HG02840 (cell line): Measurements from ENCODE around the gene TMC7.

Experiments used
- ATAC-seq: cut with Tn5 transposase; IDR thresholded peaks from one replicate; pipeline ENCODE4 v1.9.1; 2021; ENCODE audit warnings: mild to moderate bottlenecking, moderate library complexity, moderate number of reproducible peaks; ENCODE audit not compliant: unreplicated experiment, low FRiP score

Gene TMC7

DNA sequence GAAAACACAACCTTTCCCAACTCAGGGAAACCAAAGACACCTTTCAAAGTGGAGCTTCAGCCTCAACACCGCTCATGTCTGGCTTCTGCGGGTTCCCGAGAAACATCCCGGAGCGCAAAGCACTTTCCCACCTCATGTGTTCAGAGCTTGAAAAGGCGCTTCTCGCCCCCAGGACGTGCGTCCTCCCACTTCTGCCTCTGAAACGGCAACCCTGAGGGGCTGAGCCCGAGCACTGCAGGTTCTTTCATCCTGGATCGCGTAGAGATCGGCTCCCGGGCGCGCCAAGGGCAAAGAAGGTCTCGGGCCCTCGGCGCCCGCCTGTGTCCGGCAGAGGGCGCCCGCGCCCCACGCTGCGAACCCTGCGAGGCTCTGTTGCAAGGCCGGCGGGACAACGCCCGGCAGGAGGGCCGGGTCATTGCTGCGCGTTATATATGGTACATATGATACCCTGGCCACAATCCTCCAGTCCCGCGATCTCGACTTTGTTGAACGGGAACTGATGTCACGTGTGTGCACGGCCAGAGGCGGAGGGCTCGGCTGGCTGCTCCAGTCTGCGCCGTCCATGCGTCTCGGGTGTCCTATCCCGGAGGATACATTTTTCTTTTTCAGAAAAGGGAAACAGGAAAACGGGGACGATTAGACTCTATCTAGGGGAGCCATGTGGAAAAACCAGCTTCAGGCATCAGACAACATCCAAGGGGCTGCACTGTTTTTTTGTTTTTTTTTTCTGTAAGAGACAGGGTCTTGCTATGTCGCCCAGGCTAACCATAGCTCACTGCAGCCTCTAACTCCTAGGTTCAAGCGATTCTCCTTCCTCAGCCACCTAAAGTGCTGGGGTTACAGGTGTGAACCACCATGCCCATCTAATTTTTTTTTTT, 102.8 kb downstream of the TMC7 start:
- ATAC-seq, result no peak

DNA sequence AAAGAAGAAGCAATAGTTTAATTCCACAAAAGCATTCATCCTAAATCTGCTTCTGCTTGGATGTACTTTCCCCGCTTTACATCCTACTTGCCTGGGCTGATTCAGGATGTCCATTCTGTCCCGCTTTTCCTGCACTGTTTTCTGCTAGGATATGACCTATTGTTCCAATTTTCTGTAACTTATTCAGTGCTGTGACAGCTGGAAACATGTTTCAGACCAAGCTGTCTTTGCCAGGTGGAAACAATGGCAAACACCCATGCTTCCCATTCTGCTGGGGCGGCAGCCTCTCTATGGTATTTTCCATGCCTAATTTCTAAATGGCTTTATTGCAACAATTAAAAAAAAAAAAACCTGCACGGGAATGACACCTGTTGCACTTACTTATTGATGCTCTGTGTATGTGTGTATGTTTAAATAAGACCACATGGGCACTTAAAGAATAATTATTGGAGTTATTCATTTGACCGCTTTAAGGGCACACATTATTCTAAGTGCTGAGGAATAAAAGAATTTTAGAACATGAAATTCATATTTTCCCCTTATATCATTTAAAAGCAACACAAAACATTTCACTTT, 104.7 kb downstream of the TMC7 start:
- ATAC-seq, result no peak

DNA sequence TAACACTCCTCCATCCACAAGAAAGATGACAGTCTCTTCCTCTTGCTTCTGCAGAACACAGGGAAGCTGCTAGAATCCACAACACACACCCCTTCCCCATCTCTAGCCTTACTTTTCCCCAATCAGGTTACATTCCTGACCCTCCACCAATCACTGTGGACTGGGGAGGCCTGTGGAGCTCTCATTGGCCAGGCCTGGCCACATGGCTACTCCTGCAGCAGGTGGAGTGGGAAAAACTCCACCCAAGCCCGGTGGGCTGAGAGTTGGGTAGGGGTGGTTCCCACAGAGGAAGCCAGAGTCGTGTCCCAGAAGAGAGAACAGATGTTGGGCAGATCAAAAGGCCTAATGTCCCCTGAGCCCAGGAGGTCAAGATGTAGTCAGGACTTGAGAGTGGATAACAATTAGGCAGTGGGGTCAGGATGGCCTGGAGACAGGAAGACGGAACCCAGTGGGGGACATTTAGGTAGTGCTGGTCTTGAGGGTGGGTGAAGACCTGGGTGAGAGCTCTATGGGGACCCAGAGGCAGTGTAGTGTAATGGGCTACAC, 105.7 kb downstream of the TMC7 start:
- no peak for ATAC-seq

DNA sequence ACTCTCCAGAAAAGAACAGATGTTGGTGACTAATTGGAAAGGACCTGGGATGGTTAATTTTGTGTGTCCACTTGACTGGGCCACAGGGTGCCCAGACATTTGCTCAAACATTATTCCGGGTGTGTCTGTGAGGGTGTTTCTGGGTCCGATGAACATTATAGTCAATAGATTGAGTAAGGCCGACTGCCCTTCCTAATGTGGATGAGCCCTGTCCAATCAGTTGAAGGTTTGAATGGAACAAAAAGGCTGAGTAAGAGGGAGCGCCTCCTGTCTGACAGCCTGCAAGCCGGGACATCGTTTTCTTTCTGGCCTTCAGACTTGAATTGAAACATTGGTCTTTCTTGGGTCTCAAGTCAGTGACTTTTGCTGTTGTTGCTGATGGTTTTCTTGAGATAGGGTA, 107.2 kb downstream of the TMC7 start:
- no peak for ATAC-seq

DNA sequence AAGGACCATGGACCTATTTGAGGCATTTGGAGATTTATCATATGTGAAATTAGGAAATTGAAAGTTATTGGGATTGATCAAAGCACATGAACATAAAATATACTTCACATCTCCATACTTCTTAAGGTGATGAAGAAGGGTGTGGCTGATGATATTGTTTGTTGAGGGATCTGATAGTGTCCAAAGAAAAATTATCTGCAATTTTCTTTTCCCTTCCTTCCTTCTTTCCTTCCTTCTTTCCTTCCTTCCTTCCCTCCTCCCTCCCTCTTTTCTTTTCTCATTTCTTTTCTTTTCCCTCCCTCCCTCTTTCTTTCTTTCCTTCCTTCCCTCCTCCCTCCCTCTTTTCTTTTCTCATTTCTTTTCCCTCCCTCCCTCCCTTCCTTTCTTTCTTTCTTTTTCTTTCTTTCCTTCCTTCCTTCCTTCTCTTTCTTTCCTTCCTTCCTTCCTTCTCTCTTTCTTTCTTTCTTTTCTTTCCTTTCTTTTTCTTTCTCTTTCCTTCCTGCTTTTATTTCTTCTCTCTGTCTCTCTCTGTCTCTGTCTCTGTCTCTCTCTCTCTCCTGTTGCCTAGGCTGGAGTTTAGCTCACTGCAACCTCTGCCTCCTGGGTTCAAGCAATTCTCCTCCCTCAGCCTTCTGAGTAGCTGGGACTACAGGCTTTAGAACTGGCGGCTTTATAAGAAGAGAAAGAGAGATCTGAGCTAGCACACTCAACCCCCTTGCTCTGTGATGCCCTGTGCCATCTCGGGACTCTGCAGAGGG, 109.1 kb downstream of the TMC7 start:
- ATAC-seq, result no peak

DNA sequence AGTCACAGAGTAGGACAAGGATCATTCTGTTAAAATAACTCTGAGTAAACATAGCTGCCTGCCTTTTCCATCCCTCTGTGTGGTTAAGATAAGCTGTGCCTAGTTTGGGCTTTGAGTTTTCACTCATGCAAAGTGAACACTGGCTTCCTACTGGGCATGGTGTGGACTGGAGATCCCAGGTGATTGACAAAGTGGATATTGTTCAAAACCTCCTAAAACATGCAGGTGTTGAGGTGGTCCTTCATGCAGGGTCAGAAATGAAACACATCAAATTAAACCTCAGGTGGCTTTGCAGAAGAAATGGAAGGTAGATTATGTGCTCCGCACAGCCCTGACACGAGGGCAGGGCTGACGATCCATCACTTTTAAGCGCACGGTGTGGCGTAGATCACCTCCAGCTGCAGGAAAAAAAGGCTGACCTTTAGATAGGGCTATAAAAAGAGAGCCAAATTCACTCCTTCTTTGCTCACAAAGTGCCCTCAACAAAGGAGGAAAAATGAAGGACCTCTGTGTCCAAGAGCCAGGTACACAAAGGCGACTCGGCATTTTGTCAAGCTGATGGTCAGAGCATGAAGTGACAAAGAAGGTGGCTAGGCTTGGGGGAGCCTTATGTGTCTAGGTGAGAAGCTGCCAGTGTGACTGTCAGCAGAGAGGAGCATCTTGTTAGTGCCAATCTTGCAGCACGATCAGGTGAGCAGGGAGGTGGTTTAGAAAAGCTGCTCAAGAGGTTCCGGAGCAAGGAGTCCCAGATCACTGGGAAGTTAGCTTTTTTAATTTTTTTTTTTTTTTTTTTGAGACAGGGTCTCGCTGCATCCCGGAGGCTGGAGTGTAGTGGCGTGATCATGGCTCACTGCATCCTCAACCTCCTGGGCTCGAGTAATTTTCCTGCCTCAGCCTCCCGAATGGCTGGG, 110.2 kb downstream of the TMC7 start:
- ATAC-seq, result no peak

DNA sequence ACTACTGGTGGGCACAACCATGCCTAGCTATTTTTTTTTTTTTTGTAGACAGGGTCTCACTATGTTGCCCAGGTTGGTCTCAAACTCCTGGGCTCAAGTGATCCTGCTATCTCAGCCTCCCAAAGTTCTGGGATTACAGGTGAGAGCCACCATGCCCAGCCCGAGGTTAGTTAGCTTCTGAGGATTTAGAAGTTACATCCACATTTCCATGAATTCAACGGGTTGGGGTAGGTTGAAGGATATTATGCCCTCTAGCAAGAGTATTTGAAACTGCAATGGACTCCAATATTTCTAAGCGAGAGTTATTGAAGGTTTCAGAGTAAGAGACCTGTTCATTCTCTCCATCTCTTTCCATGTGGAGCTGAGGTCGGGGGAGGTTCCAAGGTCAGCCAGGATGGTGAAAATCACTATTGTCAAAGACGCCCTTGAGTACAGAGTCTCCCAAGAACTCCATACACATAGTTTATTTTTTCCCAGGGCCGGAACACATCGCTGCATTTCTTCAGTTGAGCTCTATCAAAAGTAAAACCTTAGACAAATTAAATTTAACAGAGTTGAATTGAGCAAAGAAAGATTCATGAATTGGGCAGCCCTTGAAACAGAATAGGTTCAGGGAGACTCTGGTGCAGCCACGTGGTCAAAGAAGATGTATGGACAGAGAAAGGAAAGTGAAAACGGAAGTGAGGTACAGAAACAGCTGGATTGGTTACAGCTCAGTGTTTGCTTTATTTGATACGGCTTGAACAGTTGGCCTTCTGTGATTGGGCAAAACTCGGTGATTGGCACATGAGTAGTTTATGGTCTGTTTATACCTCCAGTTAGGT, 111.0 kb downstream of the TMC7 start:
- no peak for ATAC-seq

DNA sequence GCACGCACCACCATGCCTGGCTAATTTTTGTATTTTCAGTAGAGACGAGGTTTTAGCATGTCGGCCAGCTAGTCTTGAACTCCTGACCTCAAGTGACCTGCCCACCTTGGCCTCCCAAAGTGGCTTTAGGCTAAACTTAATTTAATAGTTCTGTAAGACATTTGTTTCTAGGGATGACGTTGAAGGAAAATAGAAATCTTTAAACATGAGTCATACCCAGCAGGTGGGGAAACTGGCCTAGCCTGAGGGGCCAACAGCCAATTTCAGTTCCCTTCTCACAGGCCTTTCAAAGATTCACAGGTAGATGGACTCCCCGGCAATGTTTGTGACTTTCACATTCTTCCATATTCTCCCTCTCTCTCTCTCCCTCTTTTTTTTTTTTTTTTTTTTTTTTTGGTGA, 111.9 kb downstream of the TMC7 start:
- no peak for ATAC-seq

DNA sequence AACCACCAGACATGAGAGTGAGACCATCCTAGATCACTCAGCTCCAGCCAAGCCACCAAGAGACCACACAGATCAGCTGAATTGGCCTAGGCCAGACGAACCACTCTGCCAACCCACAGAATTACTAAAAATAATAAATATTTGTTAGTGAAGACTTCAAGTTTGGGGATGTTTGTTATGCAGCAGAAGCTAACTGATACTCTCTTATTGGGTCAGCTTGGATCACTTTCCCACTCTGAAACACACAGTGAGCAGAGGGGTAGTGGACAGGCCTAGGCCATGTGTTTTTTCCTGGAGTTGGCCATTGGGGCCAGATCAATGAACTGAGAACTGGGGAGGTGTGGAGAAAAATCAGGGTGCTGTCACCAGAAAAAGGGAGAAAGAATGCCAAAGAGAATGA, 114.4 kb downstream of the TMC7 start:
- ATAC-seq, result no peak

DNA sequence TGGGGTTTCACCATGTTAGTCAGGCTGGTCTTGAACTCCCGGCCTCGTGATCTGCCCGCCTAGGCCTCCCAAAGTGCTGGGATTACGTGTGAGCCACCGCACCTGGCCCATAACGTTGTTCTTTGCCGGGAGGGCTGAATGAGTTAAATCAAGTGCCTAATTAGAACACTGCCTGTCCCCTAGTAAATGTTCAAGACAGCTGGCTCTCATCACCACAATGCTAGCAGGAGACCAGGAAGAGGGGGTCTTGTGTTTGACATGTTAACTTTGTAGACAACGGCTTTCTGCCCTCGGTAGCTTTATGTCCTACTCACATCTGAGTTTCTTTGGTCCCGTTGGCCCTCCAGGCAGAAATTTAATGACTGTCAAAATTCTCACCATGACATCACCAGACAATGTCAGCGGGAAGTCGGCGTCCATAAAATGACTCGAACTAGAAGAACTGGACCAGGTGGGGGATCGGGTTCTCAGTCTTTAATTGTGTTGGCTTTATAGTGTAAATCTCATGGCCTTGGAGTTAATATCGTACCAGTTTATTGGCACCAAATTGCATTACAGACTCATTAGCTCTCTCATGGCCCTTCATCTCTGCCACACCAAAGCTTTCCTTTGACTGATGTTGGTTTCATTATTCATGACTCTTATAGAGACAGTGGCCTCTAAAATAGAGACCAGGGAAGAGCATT, 118.6 kb downstream of the TMC7 start:
- no peak for ATAC-seq

DNA sequence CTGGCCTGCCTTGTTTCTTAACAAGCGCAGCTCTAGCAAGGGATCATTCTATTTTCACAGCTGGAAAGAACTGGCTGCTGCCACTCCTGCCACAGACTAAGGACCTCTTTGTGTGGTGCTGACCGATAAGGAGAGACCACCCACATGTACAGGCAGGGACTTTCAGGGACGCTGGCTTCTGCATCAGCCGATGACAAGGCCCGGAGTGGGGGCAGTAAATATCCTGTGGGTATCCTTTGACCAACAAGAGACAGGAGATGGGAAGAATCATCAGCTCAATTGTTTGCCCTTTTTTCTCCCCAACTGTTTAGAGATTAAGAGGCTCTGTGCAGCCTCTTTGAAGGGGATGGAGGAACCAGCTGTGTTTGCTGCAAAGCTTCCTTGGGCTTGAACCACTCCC, 120.9 kb downstream of the TMC7 start:
- no peak for ATAC-seq

DNA sequence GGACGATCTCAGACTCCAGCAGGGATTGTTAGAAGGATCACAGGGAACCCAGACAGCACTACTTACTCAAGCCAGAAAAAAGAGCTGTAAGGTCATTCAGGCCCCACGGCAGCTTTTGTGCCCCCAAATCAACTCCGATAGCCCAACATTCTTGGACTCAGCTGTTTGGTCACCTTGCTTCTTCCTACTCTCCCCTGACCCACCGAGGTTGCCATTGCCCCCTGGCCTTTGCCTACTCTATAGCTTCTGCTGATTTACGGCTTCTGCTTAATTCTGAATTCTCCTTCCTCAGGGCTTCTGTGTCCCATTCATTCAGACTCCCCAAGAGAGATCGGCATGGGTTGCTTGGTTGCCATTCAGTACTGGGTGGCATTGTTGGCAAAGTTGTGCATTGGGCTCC, 121.4 kb downstream of the TMC7 start:
- ATAC-seq, result no peak

DNA sequence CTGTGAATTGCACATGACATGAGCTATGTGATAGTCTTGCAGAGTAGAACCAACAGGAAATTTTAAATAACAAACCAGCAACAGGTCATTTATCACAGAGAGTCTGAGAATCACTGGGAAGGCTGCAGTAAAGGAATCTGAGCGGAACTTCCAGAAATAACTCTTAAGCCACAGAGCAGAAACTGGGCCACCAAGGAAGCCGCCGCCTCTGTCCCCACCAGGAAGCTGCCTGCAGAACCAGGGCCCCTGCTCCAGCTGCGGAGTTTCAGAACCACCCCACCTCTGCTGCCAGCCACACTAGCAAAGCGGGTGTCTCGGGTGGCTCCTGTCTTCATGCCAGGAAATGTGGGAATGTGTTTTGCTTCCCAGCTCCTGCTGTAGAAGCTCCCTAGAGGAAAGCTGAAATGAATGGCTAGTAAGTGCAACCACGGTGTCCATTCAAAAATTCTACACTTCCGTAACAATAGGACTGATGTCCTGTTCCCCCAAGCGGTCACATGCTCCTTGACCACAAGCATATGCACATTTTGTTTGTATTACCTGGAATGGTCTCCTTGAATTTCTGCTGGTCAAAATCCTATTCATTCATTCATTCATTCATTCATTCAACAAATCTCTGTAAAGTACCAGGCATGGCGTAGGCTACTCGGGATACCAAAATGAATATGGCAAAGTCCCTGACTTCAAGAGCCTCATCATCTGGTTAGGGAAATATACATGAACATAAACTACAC, 122.3 kb downstream of the TMC7 start:
- no peak for ATAC-seq

DNA sequence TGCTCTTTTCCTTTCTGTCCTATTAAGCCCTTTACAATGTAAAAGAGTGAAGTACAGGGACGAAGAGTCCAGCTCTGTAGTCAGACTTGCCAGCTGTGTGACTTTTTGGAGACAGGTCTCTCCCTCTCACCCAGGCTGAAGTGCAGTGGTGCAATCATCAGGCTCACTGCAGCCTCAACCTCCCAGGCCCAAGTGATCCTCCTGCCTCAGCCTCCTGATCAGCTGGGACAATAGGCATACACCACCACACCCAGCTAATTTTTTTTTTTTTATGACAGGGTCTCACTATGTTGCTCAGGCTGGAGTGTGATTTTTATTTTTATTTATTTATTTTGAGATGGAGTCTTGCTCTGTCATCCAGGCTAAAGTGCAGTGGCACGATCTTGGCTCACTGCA, 122.9 kb downstream of the TMC7 start:
- no peak for ATAC-seq

DNA sequence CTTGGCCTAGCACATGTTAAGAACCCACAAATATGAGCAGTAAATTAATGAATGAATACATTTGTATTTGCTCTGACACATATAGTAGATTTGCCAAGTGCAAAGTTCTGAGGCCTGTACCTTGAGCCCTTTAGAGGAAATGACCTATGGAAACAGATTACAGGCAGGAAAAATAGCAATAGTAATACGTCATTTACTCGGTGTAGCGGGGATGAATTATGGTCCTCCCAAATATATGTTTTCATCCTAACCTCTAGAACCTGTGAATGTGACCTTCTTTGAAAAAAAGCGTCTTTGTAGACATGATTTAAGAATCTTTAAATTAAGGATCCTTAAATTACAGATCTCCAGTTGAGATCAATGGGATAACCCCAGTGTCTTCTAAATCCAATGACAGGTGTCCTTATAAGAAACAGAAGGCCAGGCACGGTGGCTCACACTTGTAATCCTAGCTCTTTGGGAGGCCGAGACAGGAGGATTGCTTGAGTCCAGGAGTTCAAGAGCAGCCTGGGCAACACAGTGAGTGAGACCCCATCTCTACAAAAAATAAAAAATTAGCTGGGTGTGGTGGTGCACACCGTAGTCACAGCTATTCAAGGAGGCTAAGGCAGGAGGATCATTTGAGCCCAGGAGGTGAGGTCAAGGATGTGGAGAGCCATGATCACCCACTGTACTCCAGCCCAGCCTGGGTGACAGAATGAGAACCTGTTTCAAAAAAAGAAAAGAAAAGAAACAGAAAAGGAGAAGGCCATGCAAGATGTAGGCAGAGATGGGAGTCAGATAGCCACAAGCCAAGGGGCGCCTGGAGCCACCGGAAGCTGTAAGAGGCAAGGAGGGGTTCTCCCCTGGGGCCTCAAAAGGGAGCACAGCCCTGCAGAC, 124.9 kb downstream of the TMC7 start:
- ATAC-seq, result no peak

DNA sequence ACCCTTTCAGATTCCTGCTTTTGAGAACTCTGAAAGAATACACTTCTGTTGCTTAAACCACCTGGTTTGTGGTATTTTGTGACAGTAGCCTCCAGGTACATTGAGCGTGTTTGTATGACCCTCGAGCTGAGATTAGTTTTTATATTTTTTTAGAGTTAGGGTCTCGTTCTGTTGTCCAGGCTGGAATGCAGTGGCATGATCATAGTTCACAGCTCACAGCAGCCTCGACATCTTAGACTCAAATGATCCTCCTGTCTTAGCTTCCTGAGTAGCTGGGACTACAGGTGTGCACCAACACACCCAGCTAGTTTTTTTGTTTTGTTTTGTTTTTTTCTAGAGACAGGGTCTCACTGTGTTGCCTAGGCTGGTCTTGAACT, 125.5 kb downstream of the TMC7 start:
- no peak for ATAC-seq
